ENCODE results near the gene NAXD.
"Not testable (repeated sequence)": the region's sequence is repeated elsewhere in the genome, so short reads cannot be mapped to it uniquely, and the experiment has no call there.

The NAXD gene

DNA sequence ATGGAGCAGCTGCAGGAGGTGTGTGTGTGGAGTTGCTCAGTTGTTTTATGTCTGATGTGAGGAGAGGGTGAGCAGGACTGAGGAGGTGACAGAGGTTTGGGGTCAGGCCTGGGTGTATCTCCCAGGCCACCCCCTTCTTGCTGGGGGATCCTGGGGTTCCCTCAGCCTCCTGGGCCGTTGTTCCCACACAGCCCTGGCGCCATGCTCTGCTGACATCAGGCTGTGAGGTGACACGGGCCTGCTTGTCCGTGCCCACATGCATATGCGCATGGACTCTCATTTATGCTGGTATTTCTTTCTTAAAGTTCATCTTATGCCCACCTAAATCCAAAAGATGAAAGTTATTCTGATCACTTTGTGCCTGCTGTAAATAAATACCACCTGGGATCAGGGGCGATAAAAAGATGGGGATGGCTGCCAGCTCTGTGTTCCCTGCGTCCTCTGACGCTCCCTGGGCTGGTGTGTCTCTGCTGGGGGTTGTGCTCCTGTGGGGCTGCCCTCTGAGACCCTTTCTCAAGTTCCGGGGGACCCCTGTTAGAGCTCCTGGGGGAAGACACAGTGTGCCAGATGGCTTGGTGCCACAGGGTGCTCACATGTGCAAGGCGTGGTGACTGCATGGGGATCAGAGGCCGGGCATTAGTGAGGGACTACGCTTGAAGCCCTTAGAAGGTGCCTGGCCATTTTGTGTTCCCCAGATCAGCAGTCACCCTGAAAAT lies 12.6 kb downstream of the NAXD start:
- DNase-seq (ENCODE audit: low spot score), result no peak
- no peak for FAIRE-seq

GRCh38 chr13:110628477-110628793 lies 13.1 kb downstream of the NAXD start:
- FAIRE-seq (no peak), DNase-seq (ENCODE audit: low spot score) (no peak)

DNA sequence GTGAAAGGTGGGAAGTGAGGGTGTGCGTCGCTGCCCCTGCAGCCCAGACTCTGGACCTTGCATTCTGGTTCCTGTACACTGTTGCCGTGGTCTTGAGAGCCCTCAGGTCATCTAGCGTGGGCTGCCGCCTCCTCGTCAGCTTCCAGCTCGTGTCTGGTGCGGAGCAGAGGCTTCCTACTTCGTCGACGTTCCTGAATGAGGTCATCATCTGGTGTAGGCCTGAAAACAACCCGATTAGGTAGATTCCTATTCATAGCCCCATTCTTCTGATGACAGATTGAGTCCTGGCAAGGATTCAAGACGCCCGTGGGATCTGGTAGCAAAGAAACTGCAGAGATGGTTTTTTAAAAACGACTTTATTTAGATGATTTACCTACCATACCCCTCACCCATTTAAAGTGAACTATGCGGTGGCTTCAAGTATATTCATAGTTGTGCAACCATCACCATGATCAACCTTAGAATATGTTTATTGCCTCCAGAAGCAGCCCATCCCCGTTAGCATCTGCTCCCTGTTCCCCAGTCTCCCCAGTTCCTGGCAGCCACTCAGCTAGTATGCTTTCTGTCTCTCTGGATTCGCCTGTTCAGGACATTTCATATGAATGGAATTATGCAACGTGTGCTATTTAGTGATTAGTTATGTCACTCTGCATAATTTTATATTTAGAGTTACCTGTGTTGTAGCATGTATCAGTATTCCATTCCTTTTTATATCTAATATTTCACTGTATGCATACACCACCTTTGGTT lies 13.8 kb downstream of the NAXD start:
- no peak for FAIRE-seq
- no peak for DNase-seq (ENCODE audit: low spot score)

GRCh38 chr13:110629735-110630134 lies 14.4 kb downstream of the NAXD start:
- DNase-seq (ENCODE audit: low spot score) (no peak), FAIRE-seq (no peak)

DNA sequence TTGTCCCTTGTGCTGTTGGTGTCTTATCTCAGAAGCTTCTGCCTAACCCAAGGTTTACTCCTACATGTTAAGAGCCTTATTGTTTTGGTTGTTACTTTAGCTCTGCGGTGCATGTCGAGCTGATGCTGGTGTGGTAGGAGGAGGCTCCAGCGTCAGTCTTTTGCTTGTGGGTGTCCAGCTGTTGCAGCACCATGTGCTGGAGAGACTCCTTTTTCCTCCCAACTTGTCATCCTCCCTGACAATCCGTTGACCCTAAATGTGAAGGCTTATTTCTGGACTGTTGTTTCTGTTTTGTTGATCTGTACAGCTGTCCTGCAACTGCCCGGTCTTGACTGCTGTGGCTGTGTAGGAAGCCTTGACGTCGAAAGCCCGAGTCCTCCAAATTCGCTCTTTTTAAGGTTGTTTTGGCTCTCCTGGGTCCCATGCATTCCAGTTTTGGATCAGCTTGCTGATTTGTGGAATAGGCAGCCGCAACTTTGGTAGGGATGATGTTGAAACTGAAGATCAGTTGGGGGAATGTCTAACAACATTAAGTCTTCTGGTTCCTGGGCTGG lies 15.3 kb downstream of the NAXD start:
- no peak for DNase-seq (ENCODE audit: low spot score)
- no peak for FAIRE-seq

DNA sequence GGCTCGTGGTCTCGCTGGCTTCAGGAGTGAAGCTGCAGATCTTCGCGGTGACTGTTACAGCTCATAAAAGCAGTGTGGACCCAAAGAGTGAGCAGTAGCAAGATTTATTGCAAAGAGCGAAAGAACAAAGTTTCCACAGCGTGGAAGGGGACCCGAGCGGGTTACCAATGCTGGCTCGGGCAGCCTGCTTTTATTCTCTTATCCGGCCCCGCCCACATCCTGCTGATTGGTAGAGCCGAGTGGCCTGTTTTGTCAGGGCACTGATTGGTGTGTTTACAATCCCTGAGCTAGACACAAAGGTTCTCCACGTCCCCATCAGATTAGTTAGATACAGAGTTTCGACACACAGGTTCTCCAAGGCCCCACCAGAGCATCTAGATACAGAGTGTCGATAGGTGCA lies 16.9 kb downstream of the NAXD start:
- not testable (repeated sequence) for FAIRE-seq; DNase-seq (ENCODE audit: low spot score)

DNA sequence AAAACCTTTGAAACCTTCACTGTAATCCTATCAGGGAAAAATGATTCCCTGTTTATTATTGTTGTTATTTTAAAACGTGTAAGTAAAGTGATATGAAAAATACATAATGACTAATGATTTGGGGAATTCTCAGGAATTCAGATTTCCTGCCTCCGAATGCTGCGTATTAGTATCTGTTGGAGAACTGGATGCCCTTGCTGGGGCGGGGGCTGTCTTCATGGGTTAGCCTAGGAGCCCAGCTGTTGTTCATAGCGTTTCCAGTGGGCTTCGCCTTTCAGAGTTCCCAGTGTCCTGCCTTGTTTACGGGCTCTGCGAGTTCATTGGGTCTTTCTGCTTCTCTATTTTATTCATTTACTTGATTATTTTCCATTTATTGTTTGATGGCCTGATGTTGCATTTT lies 18.4 kb downstream of the NAXD start:
- FAIRE-seq (no peak), DNase-seq (ENCODE audit: low spot score) (no peak)

DNA sequence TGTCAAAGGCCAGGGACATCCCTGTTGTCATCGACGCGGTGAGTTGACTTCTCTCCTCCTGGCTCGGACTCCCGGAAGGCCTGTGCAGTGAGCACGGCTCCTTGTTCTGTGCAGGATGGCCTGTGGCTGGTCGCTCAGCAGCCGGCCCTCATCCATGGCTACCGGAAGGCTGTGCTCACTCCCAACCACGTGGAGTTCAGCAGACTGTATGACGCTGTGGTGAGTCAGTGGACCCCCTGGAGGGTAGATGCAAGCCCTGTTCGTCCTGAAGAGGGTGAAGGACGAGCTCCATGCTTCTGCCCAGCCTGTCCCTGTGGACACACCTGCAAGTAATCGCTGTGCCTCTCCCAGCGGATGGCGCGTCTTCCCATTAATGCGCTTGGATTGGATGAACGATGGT lies 19.2 kb downstream of the NAXD start:
- no peak for DNase-seq (ENCODE audit: low spot score)
- FAIRE-seq, result no peak

DNA sequence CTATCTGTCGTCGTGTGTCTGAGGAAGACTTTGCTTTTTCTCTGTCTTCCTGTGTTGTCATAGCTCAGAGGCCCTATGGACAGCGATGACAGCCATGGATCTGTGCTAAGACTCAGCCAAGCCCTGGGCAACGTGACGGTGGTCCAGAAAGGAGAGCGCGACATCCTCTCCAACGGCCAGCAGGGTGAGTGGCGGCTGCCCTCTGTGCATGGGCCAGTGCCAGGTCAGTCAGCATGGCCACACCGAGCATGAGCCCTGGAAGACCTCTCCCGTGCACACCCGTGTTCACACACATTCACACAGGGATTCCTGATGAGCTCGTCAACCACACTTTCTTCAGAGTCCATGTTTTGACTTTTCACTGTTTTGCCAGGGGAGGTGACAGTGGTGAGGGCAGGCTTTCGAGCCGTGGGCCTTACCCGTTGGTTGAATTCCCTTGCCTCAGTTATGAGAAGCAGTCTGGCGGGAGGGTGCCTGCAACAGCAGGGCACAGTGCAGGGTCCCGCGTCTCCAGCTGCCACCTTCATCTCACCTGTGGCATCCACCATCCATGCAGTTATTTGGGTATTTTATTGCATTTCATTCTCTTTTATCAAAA lies 20.2 kb downstream of the NAXD start:
- FAIRE-seq, result no peak
- no peak for DNase-seq (ENCODE audit: low spot score)

GRCh38 chr13:110636053-110636475 lies 20.7 kb downstream of the NAXD start:
- no peak for FAIRE-seq
- DNase-seq (ENCODE audit: low spot score), result no peak

GRCh38 chr13:110636701-110637201 lies 21.4 kb downstream of the NAXD start:
- DNase-seq (ENCODE audit: low spot score) (no peak), FAIRE-seq (no peak)

DNA sequence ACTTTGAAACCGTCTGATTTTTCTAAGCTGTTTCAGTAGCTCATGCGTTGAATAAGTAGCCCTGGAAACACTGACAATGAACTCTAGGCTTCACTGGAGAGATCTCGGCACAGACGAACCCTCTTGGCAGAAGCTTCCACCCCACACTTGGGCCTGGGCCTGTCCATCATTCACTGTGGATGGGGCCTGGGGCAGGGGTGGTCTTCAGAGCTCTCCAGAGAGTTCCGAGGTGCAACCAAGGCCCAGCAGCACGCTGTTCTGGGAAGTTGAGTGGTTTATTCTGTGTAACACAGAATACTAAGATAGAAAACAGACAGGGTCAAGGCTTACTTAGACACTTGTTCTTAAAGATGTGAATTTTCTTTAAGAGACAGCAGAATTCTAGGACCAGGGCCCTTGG lies 21.9 kb downstream of the NAXD start:
- no peak for FAIRE-seq
- DNase-seq (ENCODE audit: low spot score), result no peak

- FAIRE-seq (no peak), DNase-seq (ENCODE audit: low spot score) (no peak)
Measured at GRCh38 chr13:110637747-110638146, 22.4 kb downstream of the NAXD start.

DNA sequence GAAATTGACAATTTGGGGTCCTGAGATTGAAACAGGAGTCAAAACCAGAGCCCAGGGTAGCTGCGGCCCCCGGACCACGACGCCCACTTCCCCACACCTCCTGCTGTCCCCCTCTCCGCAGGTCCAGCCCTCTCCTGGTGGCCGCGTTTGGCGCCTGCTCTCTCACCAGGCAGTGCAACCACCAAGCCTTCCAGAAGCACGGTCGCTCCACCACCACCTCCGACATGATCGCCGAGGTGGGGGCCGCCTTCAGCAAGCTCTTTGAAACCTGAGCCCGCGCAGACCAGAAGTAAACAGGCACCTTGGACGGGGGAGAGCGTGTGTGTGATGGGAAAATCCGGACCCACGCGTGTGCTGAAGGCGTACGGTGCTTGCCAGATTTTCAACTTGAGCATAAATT lies 22.9 kb downstream of the NAXD start:
- no peak for DNase-seq (ENCODE audit: low spot score)

DNA sequence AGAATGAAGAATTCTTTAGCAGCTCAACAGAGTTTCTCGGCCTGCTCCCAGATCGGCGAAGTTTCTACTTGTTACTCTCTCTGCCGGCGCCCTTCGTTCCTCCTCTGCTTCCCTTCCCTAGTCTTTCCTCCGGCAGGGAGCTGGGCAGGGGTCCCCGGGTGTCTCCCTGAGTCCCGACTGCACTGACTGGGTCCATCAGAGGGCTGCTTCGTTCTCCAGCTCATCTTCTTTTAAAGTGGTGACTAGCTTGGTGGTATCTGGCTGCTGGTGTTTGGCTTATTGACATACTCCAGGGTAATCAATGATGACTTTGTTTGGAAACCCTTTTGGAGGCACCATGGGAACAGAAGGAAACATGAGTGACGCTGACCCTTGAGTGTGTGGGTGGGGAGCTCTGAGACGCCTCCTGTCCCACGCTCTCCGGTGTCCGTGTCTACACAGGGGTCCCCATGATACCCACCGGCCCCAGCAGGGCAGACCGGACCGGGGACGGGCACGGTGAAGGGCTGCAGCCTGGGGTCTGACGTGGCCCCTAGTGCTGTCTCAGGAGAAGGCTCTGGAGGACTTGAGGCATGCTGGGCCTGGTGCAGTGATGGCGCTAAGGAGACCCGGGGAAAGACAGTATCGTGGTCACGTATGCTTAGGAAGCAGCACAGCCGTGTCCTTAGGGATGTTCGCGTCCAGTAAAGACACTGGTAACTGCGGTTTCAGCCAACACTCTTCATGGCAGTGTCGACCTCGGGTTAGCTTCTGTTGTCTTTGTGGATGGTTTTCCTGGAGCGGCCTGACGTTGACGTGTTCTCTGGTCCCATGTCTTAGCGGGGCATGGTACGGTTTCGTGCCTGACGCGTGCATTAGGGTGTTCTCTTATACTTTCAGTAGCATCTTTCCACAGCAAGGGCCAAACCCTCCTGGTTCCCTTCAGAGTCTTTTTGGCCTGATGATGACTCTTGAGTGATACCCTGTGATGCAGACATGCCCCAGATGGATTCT lies 23.8 kb downstream of the NAXD start:
- DNase-seq (ENCODE audit: low spot score) (no peak), FAIRE-seq (no peak)

More for the DNA sequence above, 22.9 kb downstream of the NAXD start:
- FAIRE-seq, result no peak

DNA sequence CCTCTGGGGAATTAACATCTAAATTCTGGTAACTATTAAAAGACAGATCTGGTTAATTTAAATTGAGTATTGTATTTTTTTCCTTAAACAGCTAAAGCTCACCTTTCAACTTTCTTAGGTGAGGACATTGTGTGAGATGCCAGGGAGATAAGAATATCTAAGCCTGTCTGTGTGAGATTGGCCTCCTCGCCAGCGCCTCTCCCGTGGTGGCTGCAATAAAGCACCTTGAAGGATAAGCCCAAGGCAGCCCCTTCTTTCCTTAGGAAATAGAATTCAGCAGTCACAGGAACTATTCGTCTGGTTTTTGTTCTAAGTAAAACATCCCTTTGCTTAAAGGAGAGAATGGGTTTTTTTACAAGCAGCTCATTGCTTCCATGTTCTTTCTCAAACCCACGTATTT lies 24.6 kb downstream of the NAXD start:
- FAIRE-seq (no peak), DNase-seq (ENCODE audit: low spot score) (no peak)

GRCh38 chr13:110640591-110641029 lies 25.3 kb downstream of the NAXD start:
- FAIRE-seq, result no peak
- no peak for DNase-seq (ENCODE audit: low spot score)

- FAIRE-seq (no peak), DNase-seq (ENCODE audit: low spot score) (no peak)
Measured at GRCh38 chr13:110641055-110642015, 26.0 kb downstream of the NAXD start.

DNA sequence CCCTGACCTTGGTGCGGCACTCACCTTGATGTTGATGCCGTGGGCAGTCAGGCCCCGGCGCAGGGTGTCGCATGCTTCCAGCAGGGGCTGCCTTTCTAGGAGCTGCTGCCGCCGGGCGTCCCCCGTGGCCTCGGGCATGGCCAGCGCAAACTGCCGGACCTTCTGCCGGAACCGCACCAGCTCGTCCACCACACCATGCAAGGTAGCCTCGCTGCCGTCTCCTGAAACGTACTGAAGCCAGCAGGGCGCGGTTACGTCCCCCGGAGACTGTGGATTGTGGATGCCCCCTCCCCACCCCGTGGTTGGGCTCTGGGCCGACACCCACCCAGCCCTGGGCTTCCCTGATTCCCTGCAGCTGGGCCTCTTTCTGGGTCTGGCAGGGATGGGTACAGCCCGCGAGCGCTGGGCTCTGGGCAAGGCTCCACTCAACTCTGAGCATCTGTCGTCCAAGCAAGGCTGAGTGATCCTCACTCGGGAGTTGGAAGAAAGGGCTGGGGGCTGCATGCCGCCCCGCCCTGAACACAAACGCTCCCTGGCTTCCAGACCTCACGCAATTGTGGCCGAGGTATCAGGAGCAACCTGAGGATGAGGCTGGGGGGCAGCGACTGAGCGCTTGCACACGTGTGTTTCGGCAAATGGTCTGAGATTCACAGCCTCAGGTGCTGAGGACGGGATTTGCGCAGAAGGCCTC lies 27.1 kb downstream of the NAXD start:
- no peak for FAIRE-seq
- DNase-seq (ENCODE audit: low spot score), result no peak

Measured in urothelium cell line (cell line).